GM21528 (cell line): ENCODE measurements around the gene QKI.
"Not testable (repeated sequence)": the region's sequence is repeated elsewhere in the genome, so short reads cannot be mapped to it uniquely, and the experiment has no call there.

Experiments used
- ATAC-seq: cut with Tn5 transposase; IDR thresholded peaks from one replicate; pipeline ENCODE4 v1.9.1; 2021; ENCODE audit warnings: mild to moderate bottlenecking, moderate library complexity; ENCODE audit not compliant: unreplicated experiment, low FRiP score

The QKI gene

DNA sequence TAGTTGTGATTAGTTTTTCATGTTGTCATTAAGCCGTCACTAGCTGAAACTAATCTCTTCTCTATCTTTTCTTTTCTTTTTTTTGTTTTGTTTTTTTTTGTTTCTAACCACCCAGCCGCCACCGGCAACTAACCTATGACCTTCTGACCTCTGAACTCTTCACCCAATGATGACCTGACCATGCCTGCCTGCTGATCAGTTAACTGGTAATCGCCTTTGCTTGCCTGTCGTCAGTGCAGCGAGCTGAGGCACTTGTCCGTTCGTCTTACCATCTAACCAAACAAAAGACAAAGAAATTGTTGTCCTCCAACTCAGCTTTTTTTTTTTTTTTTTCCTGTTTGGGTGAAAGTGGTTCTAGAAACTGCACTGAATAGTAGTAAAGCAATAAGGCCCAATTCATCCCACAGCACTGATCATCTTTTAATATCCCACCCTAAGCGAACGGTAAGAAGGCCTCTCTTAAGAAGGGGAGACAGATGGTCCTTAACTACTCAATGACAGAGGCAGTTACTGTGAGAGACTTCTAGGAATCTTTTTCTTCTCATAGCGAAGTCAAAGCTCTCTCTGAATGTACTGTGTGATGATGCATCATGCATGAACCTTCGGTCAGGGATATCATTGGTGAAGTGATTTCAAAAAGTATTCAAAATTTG, 156.2 kb downstream of the QKI start:
- no peak for ATAC-seq

DNA sequence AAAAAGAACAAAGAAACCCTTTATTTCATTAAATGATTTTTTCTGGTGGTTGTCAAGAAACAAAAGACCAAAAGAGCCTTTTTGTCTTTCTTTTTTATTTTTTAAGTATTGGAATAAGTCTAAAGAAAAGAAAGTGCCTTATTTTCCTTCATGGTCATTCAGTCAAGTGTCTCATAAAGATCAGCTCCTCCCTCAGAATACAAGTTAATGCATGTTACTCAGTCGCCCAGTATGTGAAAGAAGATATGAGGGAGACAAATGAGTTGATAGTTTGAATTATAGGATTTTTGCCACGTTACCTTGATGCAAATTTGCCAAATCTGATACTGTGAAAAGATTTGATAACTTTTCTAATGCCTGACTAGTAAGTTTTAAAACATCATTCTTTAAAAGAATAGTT, 157.2 kb downstream of the QKI start:
- ATAC-seq, result no peak

DNA sequence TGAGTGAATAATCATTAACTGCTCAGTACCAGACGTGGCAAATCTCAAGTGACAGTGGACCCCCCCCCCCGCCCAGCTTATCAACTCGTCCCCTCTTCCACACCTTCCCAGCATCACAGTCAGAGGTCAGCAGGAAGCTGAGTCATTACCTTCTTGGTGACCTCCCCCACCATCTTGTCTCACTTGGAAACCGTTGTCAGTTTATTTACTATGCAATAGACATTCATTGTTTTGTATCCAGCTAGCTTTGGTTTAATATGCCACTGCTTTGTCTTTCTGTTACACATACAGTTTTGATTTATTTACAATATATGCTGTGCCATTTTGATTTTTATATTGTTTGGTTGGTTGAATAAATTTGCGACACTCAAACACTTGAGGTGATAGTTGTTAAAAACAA, 158.1 kb downstream of the QKI start:
- ATAC-seq, result no peak

DNA sequence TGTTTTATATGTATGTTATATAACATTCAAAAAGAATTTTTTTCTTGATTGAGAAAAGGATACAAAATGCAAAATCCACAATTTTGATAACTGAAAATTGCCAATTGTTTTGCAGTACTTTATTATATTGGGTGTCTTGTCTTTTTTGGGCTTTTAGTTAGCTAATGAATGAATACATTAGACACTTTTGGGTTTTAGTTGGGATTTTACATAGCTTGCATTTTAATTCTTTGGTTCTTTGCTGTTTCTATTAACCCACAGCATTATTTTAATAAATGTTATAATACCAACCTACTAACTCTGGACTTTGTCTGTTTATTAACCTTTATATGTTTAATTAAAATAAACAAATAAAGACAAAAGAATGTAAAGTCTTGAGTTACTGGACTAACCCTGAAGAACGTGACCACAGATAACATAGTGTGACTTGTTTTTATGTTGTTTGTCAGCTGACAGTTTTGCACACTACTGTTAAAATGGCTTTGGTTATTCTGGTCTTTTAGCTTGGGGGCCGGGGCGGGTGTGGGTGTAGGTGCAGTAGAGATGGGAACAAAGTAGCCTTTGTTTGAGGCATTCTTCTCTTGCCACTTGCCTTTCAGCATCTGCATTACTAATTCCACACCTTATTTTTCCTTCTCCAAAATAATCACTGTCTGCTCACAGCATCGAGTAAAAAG, 159.1 kb downstream of the QKI start:
- ATAC-seq, result no peak

GRCh38 chr6:163576114-163576513, 161.6 kb downstream of the QKI start:
- no peak for ATAC-seq

GRCh38 chr6:163577404-163577803, 162.9 kb downstream of the QKI start:
- ATAC-seq, result no peak

DNA sequence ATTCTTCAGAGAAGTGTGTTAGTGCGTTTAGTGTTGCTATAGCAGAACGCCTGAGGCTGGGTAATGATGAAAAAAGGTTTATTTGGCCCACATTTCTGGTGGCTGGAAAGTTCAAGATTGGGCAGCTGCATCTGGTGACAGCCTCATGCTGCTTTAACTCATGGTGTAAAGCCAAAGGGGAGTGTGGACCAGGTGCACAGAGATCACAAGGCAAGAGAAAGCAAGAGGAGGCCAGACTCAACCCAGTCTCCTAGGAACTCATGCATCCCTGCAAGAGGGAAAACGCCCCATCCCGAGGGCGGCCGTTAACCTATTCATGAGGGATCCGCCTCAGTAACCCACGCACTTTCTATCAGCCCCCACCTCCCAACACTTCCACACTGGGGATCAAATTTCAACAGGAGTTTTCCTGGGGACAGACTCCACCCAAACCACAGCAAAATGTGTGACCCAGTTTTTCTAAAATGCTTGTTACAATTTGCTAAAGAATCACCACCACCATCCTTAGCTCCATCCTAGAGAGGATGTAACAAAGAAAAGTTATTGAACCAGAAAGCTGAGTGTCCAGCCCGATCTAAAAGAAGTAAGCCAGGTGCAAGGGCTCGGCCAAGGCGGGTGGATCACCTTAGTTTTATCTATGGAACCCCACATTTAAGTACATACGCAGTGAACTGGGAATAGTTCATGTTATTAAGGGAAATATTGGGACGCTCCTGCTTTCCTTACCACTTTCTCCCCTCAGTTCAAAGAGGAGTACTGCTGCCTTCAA, 164.8 kb downstream of the QKI start:
- no peak for ATAC-seq

- ATAC-seq, result no peak
Observed at GRCh38 chr6:163579880-163580295, 165.4 kb downstream of the QKI start.

DNA sequence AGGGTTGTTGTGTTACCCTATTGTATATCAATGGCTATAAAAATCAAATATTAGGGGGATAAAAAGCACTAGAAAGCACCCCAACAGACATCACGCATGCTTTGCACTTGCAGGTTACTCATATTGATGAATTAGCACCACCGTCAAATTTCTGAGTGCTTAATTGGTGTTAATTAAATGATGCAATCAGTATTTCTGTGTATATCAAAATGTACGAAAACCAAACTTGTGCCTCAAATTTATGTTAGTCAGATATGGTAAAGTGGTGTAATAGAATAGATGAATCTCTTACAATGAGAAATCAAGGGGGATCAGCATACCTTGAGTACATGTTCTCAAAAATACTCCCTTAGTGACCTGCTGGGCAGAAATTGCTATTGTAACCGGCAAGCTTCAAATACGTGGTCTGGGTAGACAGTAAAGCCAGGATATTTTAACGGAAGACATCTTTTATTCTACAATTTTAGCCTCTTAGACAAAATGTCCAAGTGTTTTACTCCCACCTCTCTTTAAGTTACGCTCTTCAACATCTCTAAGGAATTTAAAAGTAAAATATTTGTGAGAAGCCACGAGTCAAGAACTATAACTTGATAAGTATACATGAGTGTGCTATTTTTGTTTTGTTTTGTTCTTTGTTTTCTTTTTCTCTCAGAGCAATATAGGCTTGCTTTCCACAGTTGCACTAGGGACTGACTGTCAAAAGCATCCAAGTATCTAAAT, 166.0 kb downstream of the QKI start:
- ATAC-seq, result no peak

DNA sequence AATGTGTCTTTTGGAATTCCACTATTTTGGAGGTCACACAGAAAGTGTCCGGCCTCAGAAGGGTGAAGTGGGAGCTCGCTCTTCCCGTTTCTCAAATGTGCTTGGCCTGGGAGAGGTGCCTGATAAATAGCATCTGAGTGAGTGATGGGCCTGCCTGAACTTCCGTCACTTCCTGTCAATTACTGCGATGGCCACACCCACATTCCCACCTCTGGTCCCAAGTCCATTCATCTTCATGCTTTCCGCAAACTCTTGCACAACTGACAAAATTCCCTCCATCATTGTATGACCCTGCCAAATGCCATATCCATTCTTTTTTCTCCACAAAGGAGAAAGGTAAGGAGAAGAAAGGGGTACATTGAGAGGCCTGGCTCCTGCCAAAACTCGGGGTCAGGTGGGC, 169.0 kb downstream of the QKI start:
- ATAC-seq, result no peak

DNA sequence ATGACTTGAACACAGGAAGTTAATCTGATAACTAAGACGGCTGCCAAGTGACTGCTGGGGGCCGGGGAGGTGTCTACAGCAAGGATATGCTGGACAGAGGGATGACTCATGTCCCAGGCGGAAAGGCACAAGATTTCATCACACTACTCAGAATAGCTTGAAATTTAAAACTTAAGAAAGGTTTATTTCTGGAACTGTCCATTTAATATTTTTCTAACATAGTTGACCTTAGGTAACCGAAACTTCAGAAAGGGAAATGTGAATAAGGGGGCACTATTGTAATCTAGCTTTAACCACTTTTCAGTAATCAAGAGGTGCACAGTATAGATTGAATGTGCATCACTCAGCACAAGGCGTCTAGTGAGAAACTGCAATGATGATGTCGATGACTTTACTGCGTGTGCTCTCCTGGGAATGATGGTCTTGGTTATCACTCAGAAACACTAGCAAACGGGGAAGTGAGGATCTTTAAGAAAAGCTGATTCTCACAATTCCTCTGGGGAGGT, 171.5 kb downstream of the QKI start:
- no peak for ATAC-seq

DNA sequence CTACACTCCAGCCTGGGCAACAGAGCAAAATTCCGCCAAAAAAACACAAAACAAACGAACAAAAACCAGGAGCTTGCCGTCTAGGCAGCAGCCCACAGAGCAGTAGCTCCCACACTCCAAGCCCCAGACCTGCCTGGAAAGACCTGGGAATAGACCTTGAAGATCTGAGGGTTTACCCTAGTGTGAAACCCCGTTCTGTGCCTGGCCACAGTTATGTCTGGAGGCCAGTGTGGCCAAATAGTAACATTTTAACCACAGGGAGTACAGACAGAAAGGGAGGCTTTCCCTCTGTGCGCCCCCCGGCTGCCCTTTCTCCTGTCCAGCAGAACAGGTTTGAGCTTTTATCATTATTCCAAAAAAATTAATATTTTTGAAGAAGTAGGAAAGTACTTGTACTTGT, 172.4 kb downstream of the QKI start:
- no peak for ATAC-seq

DNA sequence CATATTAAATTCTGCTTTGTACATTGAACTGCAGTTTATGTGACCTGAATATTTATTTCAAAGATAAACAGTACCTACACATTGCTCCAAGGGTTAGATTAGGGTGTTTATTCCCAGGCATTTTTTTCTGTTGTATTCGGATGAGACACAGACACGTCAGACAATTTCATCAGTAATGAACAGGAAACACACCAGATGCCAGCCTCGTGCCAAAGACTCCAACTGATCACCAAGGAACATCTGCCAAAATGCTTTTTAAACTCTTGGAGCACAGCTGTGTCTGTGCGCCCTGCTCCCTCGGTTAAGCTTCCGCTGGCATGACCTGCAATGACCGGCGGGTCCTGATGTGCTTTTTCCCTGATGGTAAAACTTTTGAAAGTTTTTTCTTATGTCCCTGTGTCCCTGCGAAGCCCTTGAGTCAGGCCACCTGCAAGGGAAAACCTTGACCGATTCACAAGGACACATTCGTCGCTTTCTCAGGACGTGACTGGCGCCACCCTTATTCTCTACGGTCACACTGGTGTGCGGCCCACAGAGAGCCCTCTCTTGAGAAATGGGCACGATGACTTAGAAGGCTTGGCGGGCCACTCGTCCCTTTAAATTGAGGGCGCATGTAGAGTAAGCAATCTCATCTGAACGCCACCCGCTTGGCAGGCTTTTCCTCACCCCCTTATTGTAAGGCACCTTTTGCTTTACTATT, 173.9 kb downstream of the QKI start:
- no peak for ATAC-seq

GRCh38 chr6:163589387-163589786, 174.9 kb downstream of the QKI start:
- ATAC-seq, result no peak

GRCh38 chr6:163590132-163590531, 175.6 kb downstream of the QKI start:
- ATAC-seq, result not testable (repeated sequence)

DNA sequence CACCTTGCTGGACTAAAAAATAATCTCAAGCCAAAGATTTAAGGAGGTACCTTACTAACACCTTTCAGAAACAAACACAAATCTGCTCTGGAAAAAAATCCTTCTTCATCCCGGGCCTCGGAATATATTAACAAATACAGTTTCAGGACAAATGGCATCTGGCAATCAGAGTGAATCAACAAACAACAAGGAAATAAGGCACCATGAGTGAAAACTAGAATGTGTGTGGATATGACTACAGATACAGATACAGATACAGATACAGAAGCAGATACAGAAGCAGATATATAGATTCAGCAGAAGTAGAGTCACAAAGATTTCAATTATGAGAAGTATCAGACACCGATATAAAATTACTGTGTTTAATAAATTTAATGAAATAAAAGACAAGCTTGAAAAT, 178.4 kb downstream of the QKI start:
- no peak for ATAC-seq

DNA sequence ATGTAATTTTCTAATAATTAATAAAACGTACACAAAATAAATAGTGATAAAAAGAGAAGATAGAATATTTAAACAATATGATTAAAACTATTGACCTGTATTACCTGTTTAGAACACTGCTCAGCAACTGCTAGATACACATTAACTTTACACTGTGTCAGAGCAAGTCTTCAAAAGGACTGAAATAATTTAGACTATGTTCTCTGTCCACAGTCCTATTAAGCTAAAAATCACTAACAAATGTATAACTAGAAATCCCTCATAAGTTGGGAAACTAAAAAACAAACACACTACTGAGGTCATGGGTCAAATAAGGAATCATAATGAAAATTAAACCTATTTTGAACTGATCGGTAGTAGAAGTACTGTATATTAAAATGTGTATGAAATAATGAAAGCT, 181.7 kb downstream of the QKI start:
- no peak for ATAC-seq

DNA sequence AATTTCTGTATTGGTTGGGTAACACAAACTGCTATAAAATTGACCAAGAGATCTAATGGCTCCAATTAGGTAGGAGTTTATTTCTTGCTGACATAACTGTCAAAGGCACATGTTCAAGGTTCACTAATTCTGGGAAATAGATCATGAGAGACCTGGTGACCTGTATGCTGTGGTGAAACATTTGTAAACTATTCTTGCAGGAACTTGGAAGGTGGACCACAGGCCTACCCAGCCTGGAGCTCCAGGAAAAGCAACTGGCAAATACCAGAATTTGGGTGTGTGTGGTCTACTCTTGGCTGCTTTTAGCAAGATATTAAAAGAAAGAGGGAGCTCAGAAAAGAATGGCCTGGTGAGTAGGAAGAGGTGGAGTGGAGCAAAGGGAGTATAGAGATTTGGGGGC, 184.6 kb downstream of the QKI start:
- ATAC-seq, result no peak

- no peak for ATAC-seq
Observed at GRCh38 chr6:163599684-163600083, 185.2 kb downstream of the QKI start.

DNA sequence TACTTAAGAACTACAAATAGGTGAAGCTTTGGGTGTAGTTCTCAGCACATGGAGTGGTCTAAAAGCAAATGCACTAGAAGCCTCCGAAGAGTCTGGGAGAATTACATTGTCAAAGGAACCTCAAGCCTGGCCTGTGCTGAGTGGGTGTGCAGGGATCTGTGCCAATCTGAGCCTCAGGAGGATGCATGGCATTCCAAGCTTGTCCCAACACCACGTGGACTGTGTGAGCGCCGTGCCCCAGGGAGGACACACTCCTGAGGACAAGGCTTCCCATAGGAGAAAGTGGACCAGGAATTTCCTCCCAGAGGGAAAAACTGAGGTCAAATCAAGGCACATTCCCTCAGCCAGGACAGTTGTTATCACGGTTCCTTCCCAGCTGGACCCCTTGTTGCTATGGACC, 185.8 kb downstream of the QKI start:
- ATAC-seq, result no peak
